ENCODE measurements around the gene ATP5F1D. TPM values are rescaled to one million over a fixed set of nuclear protein-coding genes. Genes with fewer than 3 reads are reported as not detected.

ATP5F1D gene
- total RNA-seq, 2 donors from 2014 or later, result 156 to 157 TPM

DNA sequence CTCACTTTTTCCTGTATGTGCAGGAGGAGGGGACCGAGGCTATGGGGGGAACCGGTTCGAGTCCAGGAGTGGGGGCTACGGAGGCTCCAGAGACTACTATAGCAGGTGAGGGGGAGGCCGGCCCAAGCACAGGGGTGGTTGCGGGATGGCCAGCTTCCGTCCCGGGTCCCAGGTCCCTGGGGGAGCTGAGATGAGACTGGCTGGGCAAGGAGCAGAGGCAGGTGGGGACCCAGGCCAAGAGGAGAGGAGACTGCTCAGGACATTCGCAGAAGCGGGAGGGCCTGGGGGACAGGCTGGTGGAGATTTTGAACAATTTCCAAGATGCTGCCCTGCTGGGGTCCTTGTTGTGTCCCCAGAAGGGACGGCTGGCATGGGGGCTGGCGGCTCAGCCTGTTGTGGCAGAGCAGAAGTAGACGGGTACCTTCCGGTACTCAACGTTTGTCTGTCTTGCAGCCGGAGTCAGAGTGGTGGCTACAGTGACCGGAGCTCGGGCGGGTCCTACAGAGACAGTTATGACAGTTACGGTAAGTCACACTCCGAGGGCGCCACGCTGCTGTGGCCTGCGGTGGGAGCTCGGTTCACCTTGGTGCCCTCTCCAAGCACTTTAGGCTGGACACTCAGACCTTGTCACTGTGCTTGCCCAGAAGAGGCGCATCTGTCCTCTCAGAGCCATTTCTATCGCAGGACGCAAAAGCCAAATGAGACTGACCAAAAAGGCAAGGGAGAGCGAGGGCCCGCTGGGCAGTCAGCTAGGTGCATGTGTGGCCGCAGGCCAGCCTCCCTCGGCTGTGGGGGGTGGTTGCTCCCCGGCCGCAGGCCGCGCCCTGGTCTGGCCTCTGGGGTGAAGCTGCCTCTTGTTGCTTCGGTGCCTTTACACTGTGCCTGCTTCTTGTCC, 30.2 kb downstream of the ATP5F1D start:
- peaks cover 86% of the 10 kb centered on the region for H3K4me1 ChIP-seq
- peak overlapping the region in 3 of 4 donors; percentile 95 to 100 (median 98) for H3K27ac ChIP-seq
- DNase-seq (peak in 1 of 4 donors; percentile 32), ATAC-seq (no peak)
- WGBS, 2 donors, result 55 to 60% methylated on average over 35 to 37 of the region's 37 CpGs
- no peaks in the 10 kb centered on the region for H3K9me3 ChIP-seq
- H3K27me3 ChIP-seq, result no peaks in the 10 kb centered on the region
- TF ChIP-seq, protein P1, sequence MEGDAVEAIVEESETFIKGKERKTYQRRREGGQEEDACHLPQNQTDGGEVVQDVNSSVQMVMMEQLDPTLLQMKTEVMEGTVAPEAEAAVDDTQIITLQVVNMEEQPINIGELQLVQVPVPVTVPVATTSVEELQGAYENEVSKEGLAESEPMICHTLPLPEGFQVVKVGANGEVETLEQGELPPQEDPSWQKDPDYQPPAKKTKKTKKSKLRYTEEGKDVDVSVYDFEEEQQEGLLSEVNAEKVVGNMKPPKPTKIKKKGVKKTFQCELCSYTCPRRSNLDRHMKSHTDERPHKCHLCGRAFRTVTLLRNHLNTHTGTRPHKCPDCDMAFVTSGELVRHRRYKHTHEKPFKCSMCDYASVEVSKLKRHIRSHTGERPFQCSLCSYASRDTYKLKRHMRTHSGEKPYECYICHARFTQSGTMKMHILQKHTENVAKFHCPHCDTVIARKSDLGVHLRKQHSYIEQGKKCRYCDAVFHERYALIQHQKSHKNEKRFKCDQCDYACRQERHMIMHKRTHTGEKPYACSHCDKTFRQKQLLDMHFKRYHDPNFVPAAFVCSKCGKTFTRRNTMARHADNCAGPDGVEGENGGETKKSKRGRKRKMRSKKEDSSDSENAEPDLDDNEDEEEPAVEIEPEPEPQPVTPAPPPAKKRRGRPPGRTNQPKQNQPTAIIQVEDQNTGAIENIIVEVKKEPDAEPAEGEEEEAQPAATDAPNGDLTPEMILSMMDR (IDR thresholded peaks at IDR 0.05), result no peak
- no peak for TF ChIP-seq POLR2A (IDR thresholded peaks at IDR 0.05)
- no peak overlapping the region for H3K4me3 ChIP-seq
- intact Hi-C loops (cut with DNase I), result loop anchor here (5.0 kb wide), 1 partner anchor 136 kb away; the partner anchor contains the start of gene DAZAP1
- H3K36me3 ChIP-seq (replicated peaks in 1 of 2; ENCODE audit: insufficient read depth in 1 of 2, low read depth in 2 of 2), result peaks cover 7 to 18% of the 10 kb centered on the region in 2 donors

DNA sequence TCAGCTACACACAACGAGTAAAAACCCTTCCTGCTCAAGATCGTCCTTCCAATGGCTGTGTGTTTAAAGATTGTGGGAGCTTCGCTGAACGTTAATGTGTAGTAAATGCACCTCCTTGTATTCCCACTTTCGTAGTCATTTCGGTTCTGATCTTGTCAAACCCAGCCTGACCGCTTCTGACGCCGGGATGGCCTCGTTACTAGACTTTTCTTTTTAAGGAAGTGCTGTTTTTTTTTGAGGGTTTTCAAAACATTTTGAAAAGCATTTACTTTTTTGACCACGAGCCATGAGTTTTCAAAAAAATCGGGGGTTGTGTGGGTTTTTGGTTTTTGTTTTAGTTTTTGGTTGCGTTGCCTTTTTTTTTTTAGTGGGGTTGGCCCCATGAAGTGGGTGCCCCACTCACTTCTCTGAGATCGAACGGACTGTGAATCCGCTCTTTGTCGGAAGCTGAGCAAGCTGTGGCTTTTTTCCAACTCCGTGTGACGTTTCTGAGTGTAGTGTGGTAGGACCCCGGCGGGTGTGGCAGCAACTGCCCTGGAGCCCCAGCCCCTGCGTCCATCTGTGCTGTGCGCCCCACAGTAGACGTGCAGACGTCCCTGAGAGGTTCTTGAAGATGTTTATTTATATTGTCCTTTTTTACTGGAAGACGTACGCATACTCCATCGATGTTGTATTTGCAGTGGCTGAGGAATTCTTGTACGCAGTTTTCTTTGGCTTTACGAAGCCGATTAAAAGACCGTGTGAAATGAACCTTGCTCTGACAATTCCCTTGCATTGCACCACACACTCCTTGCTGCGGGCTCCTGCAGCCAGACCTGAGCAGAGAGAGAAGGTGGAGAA, 31.1 kb downstream of the ATP5F1D start:
- no peak overlapping the region for H3K4me3 ChIP-seq
- peak overlapping the region in 2 of 4 donors; percentile 98 to 99 for H3K27ac ChIP-seq
- no peaks in the 10 kb centered on the region for H3K9me3 ChIP-seq
- ATAC-seq (no peak), DNase-seq (no peak)
- no peak for TF ChIP-seq POLR2A (IDR thresholded peaks at IDR 0.05)
- TF ChIP-seq, protein P1 (IDR thresholded peaks at IDR 0.05), result no peak
- 69 to 77% methylated on average over 33 of the region's 33 CpGs for WGBS, 2 donors
- intact Hi-C loops (cut with DNase I), result loop anchor here (5.0 kb wide), 1 partner anchor 135 kb away; the partner anchor contains the start of gene DAZAP1
- H3K27me3 ChIP-seq, result no peaks in the 10 kb centered on the region
- H3K36me3 ChIP-seq (replicated peaks in 1 of 2; ENCODE audit: insufficient read depth in 1 of 2, low read depth in 2 of 2), result peaks cover 7 to 18% of the 10 kb centered on the region in 2 donors
- H3K4me1 ChIP-seq, result peaks cover 79% of the 10 kb centered on the region

DNA sequence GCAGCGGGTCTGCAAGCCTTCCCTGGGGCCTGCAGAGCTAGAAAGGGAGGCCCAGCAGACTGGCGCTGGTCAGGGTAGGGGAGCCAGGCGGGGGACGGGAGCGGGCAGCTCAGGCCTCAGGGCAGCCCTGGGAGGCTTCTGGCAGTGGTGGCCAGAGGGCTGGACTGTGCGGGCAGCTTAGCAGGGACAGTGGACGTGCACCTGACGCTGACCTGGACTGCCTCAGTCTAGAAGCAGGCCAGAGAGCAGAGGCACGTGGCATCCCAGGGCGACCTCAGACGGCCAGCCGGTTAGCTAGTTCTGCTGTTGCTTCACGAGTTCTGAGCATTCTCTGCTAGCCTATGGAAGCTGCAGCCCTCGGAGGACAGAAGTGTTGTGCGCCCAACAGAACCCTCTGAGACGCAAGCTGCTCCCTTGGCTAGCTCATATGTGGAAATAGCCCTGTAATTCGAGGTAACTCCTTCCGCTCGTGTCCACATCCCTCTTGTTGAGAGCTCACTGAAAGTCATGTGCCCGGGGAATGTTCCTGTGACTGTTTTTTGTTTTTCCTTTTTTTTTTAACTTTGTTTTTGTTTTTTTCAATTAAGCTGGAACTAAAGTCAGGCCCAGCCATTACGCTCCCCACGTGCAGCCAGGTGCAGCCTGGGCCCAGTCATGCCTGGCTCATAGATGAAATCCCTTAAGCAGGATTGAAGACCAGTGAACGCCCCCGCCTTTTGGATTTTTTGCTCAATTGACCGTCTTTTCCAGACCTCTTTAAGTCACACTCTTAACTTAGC, 31.9 kb downstream of the ATP5F1D start:
- Histone ChIP-seq H3K4me3 (no peak overlapping the region), H3K27me3 (no peaks in the 10 kb centered on the region), H3K27ac (peak overlapping the region in 3 of 4 donors; percentile 86 to 100 (median 99)), H3K4me1 (peaks cover 71% of the 10 kb centered on the region), H3K9me3 (no peaks in the 10 kb centered on the region), H3K36me3 (replicated peaks in 1 of 2; ENCODE audit: insufficient read depth in 1 of 2, low read depth in 2 of 2) (peaks cover 7 to 18% of the 10 kb centered on the region in 2 donors)
- peak in 1 of 4 donors; percentile 20 for DNase-seq
- intact Hi-C loops (cut with DNase I), result loop anchor here (5.0 kb wide), 1 partner anchor 134 kb away; the partner anchor contains the start of gene DAZAP1
- no peak for ATAC-seq
- TF ChIP-seq POLR2A (IDR thresholded peaks at IDR 0.05), result peak in 1 of 3 donors; percentile 19
- TF ChIP-seq, protein P1 (IDR thresholded peaks at IDR 0.05), result no peak
- 80 to 82% methylated on average over 14 to 25 of the region's 25 CpGs for WGBS, 2 donors

Data from body of pancreas (tissue), 4 donors.